GM20000 (cell line): ENCODE data around the gene ABI3.
"Not testable (repeated sequence)": the region's sequence is repeated elsewhere in the genome, so short reads cannot be mapped to it uniquely, and the experiment has no call there.

Experiments used
- DNase-seq: peaks from one replicate; pipeline ENCODE4 v3.0.0; 2012; ENCODE audit warnings: low spot score
- CTCF ChIP-seq: IDR thresholded peaks from 2 replicates; pipeline ENCODE4 v1.5.1; 2012; ENCODE audit warnings: mild to moderate bottlenecking, control low read depth; ENCODE audit errors: extremely low read depth, missing control alignments

ABI3 gene

GRCh38 chr17:49210158-49211029 lies at the start of gene ABI3, which contains the start of gene GNGT2:
TSS of gene ABI3 (plus strand) at chr17:49210707. CDS start at chr17:49210725, 18 bp downstream.
TSS of gene GNGT2 (minus strand) at chr17:49210574. CDS start at chr17:49207422, 3,152 bp downstream.
- peak; percentile 87 for DNase-seq
- TF ChIP-seq CTCF: no peak

GRCh38 chr17:49162866-49163265 lies 47.6 kb upstream of the ABI3 start:
- no peak for TF ChIP-seq CTCF
- no peak for DNase-seq

GRCh38 chr17:49165143-49165542 lies 45.4 kb upstream of the ABI3 start:
- no peak for DNase-seq
- no peak for TF ChIP-seq CTCF

GRCh38 chr17:49168706-49169105 lies 41.8 kb upstream of the ABI3 start:
- DNase-seq: no peak
- TF ChIP-seq CTCF: no peak

- DNase-seq: no peak
Observed at GRCh38 chr17:49170216-49170615, 40.3 kb upstream of the ABI3 start.

GRCh38 chr17:49170711-49171110 lies 39.8 kb upstream of the ABI3 start:
- not testable (repeated sequence) for DNase-seq

More at GRCh38 chr17:49170216-49170615, 40.3 kb upstream of the ABI3 start:
- no peak for TF ChIP-seq CTCF

GRCh38 chr17:49175978-49176377 lies 34.5 kb upstream of the ABI3 start:
- not testable (repeated sequence) for DNase-seq

GRCh38 chr17:49180303-49180702 lies 30.2 kb upstream of the ABI3 start:
- peak; percentile 81 for TF ChIP-seq CTCF
- peak; percentile 64 for DNase-seq
